Duodenal mucosa (tissue), 2 donors: ENCODE results near the gene NKD2.

ENCODE experiments used
- H3K27ac ChIP-seq: one replicate; pipeline ENCODE4 v1.7.0; 2013; ENCODE audit warnings: low read depth, low read length
- H3K27me3 ChIP-seq, 2 donors: one replicate each; pipeline ENCODE4 v1.7.0; 2013; ENCODE audit warnings: low read length in 2 of 2, control low read depth in 1 of 2; ENCODE audit not compliant: insufficient read depth in 2 of 2, control insufficient read depth in 1 of 2
- H3K36me3 ChIP-seq, 2 donors: one replicate each; pipeline ENCODE4 v1.7.0; 2013; ENCODE audit warnings: low read length in 2 of 2, control low read depth in 1 of 2; ENCODE audit not compliant: insufficient read depth in 2 of 2, control insufficient read depth in 1 of 2
- H3K4me1 ChIP-seq, 2 donors: one replicate each; pipeline ENCODE4 v1.7.0; 2013; ENCODE audit warnings: low read length in 2 of 2, control low read depth in 1 of 2; ENCODE audit not compliant: insufficient read depth in 2 of 2, control insufficient read depth in 1 of 2
- H3K4me3 ChIP-seq, 2 donors: one replicate each; pipeline ENCODE4 v1.7.0; 2013; ENCODE audit warnings: low read length in 2 of 2, low read depth in 1 of 2
- H3K9ac ChIP-seq, 2 donors: one replicate each; pipeline ENCODE4 v1.7.0; 2013; ENCODE audit warnings: low read length in 2 of 2, low read depth in 1 of 2
- H3K9me3 ChIP-seq, 2 donors: one replicate each; pipeline ENCODE4 v1.7.0; 2013; ENCODE audit warnings: low read length in 2 of 2, control low read depth in 1 of 2; ENCODE audit not compliant: control insufficient read depth in 1 of 2

The NKD2 gene

DNA sequence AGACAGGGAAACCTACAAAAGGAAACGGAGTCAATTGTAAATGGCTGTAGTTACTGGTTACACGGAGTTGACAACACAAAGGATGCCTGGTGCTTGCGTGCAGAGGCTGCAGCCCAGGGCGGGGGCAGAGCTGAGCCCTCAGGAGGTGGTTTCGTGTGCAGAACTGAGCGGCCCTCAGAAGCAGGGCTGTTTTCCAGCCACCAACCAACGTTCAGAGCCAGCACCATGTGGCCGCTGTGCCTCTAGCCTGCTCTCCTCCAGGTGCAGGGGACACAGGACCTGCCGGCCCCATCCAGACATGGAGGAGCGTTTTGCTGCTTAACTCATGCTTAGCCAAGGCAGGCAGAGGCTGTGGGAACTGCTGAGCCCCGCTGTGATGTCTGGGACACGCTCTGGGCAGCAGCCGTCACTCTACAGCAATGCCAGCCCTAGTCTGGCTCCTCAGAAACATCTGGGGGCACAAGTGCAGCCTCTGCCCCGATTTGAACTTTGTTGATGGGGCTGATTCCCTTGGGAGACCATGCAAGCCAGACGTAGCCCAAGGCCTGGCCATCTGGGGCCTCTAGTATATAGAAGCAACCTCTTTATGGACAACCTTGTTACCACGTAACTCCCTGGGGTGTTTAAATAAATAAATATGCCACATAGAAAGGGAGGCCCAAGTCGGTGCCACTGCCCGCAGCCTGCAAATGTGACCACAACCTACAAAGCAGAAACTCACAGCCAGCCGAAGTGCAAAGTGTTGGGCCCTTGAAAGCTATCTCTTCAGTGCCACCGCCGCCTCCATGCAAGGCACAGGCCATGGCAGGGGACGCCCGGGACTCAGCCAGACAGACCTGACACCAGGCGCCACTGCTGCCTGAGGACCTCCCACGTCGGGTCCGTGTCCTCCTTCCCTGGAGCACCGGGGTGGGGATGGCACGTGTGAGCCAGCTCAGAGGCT lies 42.1 kb downstream of the NKD2 start:
- H3K4me1 ChIP-seq = no peaks in the 10 kb centered on the region
- H3K9me3 ChIP-seq = no peaks in the 10 kb centered on the region
- peaks cover 19 to 57% of the 10 kb centered on the region in 2 donors for H3K36me3 ChIP-seq
- no peak overlapping the region for H3K4me3 ChIP-seq
- no peaks in the 10 kb centered on the region for H3K27me3 ChIP-seq
- H3K9ac ChIP-seq = no peak overlapping the region
- no peak overlapping the region for H3K27ac ChIP-seq

DNA sequence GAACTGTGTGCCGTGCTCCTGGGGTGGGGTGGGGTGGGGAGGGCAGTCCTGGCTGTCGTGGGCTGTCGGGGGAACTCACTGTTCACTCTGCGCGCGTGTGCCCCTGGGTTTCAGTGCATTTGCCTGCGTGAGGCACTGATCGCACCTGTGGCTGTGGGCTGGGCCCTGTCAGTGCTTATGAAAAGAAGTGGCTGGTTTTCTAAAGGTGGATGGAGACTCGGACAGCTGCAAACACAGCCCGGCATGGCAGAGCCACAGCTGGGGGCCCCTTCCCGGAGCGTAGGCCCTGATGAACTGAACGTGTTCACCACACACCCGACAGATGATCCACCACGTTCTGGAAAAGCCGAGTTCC lies 42.7 kb downstream of the NKD2 start:
- H3K4me3 ChIP-seq = no peak overlapping the region
- no peak overlapping the region for H3K27ac ChIP-seq
- H3K9me3 ChIP-seq = no peaks in the 10 kb centered on the region
- no peaks in the 10 kb centered on the region for H3K27me3 ChIP-seq
- H3K36me3 ChIP-seq = peaks cover 23 to 64% of the 10 kb centered on the region in 2 donors
- H3K4me1 ChIP-seq = no peaks in the 10 kb centered on the region
- H3K9ac ChIP-seq = no peak overlapping the region

DNA sequence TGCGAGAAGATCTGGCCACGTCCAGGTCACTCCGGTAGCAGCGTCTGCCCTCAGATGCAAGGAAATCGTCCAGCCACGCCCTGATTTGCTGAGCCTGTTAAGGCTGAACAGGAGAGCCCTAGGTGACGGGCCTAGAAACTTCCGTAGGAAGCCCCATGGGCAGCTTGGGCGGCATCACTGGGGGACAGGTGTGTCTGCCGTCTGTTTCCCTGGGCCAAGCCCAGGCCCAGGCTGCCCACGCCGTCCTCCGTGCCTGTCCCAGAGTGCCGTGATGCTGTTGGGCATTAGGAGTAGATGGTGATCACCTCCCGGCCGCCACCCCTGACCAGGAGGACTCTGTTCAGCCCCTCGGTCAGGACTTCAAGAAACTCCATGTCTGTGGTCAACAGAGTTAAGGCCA lies 43.5 kb downstream of the NKD2 start:
- H3K9me3 ChIP-seq = no peaks in the 10 kb centered on the region
- H3K36me3 ChIP-seq = peaks cover 23 to 71% of the 10 kb centered on the region in 2 donors
- H3K27ac ChIP-seq = no peak overlapping the region
- no peaks in the 10 kb centered on the region for H3K4me1 ChIP-seq
- H3K9ac ChIP-seq = no peak overlapping the region
- no peak overlapping the region for H3K4me3 ChIP-seq
- H3K27me3 ChIP-seq = no peaks in the 10 kb centered on the region

DNA sequence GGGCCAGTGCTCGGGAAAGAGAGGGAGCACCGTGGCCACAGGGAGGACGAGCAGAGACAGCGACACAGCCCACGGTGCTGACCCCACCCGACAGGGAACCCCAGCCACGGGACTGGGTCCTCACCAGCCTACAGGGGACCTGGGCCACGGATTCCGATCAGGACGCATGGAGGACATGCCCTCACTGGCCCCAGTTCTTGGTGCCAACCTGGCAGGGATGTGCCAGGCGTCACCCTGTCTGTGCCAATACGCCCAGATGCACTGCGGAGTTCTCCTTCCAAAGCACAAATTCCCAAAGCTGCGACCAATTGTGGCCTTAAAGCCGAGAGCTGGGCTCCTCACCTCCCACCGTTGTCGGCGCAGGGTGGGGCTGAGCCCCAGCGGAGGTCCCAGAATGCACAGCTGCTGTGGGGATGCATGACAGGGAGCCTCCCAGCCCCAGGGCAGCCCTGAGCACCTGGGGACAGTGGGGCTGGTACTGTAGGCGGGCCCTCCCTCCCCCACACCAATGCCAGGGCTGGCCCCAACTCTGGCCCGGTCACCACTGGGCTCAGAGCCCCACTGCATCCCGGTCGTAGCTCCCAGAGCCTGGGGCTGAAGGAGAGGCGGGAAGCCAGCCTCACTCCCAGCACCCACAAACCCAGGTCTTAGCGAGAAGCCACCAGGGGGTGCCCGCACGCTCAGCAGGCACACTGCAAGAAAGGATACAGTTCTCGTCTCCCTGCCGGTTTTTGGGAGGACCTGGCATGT lies 44.2 kb downstream of the NKD2 start:
- Histone ChIP-seq H3K27me3 (no peaks in the 10 kb centered on the region), H3K36me3 (peaks cover 25 to 78% of the 10 kb centered on the region in 2 donors), H3K9ac (no peak overlapping the region), H3K4me3 (no peak overlapping the region), H3K9me3 (no peaks in the 10 kb centered on the region), H3K27ac (no peak overlapping the region), H3K4me1 (no peaks in the 10 kb centered on the region)

DNA sequence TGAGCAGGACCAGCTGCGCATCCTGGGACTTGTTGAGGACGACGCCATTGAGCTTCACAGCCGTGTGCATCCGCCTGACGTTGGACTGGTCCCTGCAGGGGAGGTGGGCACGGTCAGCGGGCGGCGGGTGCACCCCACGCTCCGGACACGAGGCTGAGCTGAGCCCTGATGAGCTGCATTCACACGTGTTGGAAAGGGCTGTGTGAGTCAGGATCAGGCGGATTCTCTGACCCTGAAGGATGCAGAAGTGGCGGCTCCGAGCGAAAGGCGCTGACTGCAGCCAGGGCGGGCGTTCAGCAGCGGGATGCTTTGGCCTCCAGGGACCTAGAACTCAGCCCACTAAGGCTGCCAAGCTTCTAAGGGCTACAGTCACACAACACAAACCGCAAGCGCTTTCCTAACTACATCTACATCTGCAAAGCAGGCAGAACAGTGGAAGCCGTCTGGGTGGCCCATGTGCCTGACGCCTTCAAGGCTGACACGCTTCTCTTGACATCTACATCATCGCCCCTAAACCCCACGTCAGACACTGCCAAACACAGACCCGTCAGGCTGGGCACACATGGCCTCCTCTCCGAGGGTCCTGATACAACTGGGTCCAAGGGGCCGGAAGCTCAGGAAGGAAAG lies 44.9 kb downstream of the NKD2 start:
- no peak overlapping the region for H3K9ac ChIP-seq
- peaks cover 25 to 84% of the 10 kb centered on the region in 2 donors for H3K36me3 ChIP-seq
- no peak overlapping the region for H3K27ac ChIP-seq
- no peaks in the 10 kb centered on the region for H3K27me3 ChIP-seq
- H3K4me1 ChIP-seq = no peaks in the 10 kb centered on the region
- H3K4me3 ChIP-seq = no peak overlapping the region
- H3K9me3 ChIP-seq = no peaks in the 10 kb centered on the region

DNA sequence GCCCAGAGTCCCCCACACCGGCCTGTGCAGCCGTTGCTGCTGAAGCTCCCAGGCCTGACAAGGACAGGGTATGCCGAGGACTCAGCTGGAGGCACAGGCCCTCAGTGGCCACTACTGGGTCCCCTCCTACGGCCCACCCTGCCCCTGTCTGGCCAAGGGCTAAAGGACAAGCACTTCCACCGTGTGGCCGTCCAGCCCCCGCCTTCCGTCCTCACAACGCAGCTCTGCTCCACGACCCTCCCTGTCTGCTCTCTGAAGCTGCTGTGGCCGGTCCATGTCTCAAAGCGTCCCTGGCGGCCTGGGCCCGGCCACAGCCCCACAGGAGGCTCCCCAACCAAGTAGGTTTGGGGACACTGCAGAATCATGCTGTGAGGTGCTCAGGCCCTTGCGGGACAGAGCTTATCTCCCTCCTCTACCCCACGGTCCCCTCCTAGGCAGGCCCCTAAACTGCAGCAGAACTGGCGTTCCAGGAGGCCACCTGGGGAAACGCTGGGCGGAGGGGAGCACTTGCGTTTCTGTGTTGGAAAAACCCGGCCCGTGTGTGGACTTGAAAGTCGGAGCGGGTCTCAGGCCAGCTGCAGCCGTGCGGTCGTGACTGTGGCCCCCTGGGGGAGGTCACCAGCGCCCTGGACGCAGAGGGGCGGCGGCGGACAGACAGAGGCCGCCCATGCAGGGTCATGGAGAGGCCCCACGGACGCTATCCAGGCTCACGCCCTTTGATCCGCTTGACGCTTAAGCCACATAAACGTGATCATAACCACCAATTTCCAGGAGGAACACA lies 45.6 kb downstream of the NKD2 start:
- no peak overlapping the region for H3K27ac ChIP-seq
- H3K4me3 ChIP-seq = no peak overlapping the region

DNA sequence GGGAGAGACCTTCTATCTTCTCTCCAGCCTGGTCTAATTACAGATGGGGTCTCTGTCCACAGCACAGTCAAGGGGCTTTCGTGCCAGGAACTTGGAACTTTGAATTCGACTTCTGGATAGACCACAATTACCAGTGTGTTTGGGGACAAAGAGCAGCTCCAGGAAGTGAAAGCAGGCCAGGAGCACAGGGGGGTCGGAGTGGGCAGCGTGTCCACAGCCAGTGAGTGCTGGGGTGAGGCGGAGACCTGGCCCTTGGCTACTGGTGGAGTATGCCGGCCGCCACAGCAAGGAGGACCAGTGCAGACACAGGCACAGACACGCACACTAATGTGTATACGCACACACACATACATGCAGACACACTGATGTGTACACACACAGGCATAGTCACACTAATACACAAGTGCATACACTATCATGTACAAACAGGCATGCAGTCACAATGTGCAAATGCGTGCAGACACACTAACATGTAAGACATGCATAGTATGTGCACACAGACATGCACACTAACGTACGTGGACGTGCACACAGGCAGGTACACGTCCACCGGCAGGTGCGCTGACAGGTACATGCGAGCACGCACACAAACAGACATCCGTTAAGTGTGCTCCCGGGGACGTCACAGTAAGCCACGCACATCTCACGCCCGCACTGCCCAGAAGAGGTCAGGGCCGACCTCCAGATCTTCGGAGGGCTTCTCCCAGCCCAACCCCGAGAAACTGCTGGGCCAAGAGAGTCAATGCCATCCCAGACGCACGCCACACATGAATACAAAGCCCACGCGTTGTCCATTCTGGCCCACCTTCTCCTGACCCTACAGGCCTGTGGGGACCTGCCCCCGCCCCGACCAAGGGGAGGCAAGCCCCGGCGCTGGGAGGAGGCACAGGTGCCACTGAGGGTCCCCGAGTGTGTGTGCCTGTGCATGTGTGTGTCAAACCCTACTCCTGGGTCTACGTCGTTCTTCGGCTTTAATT lies 46.5 kb downstream of the NKD2 start:
- no peaks in the 10 kb centered on the region for H3K27me3 ChIP-seq
- H3K36me3 ChIP-seq = peaks cover 28 to 98% of the 10 kb centered on the region in 2 donors
- H3K4me1 ChIP-seq = no peaks in the 10 kb centered on the region
- no peak overlapping the region for H3K9ac ChIP-seq
- no peak overlapping the region for H3K4me3 ChIP-seq
- no peak overlapping the region for H3K27ac ChIP-seq
- no peaks in the 10 kb centered on the region for H3K9me3 ChIP-seq

More for the DNA sequence above, 45.6 kb downstream of the NKD2 start:
- Histone ChIP-seq H3K4me1 (no peaks in the 10 kb centered on the region), H3K9ac (no peak overlapping the region), H3K36me3 (peaks cover 25 to 91% of the 10 kb centered on the region in 2 donors), H3K9me3 (no peaks in the 10 kb centered on the region), H3K27me3 (no peaks in the 10 kb centered on the region)

DNA sequence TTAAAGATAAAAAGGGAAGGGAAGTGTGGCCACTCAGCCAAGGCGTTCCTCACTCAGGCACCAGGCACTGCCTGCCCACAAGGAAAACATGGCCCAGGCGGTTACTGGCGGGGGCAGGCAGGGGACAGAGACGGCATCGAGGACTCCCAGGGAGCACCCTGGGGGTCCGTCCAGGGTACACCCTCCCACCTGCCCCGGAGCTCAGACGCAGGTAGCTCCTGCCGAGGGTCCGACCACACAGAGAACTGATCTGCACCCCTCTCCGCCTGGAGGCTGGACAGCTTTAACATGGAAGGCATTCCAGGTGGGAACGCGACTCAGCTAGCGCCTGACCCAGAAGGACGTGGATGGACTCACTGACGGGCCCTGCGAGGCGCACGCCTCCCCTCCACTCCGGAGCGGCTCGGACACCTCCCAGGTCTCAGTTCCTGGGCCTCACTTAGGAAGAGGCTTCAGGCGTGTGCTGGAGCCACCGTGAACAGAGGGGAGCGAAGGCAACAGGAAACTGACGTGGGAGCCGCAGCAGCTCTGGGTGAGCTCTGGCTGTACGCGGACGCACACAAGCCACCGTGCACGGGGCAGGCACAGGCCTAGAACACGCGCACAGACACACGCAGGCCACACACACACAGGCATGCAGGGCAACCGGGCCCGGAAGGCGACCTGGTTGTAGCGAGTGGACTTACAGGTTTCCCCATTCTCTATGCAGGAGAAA lies 47.5 kb downstream of the NKD2 start:
- no peak overlapping the region for H3K27ac ChIP-seq
- no peak overlapping the region for H3K9ac ChIP-seq
- no peak overlapping the region for H3K4me3 ChIP-seq
- H3K27me3 ChIP-seq = no peaks in the 10 kb centered on the region
- H3K4me1 ChIP-seq = no peaks in the 10 kb centered on the region
- no peaks in the 10 kb centered on the region for H3K9me3 ChIP-seq
- H3K36me3 ChIP-seq = peaks cover 31 to 95% of the 10 kb centered on the region in 2 donors
